ENCODE results near the gene BTBD17.

Gene BTBD17

DNA sequence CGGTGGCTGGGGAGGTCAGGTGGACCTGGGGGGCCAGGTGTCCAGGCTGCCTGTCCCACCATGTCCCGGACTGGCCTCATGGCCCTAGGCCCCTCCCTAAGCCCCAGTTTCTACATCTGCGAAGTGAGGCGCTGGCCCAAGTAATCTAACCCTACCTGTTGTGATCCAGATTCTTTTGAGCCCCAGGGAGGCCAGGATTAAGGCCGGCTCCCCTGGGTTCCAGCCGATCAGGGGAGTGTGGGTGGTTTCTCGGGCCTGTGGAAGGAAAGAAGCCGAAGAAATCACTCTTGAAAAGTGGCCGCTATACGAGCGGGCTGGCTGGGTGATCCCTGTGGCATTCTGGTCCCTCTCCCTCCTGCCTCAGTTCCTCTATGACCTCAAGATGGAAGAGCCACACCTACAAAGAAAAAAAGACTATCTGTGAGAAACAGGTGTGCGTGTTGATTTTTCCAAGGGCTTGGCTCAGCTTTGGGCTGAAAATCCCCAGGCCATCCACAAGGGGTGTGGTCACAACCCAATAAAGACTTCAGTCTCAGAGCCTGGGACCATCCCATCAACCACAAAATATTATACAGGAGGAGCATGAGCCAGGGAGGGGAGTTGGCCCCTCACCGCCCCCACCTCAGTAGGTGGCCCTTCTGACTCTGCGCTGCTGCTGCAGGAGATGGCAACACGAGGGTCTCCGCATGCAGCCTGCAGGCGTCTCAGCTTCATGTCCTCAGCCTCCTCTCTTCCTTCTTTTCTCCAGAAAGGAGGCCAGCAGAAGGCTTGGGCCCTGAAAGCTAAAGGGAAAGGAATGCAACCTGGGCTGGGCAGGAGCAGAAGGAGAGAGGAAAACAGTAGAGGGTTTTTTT is 25.9 kb upstream of the BTBD17 start:
- Histone ChIP-seq H3K9me3 (ENCODE audit: control insufficient read depth, low read length) (no peaks in the 10 kb centered on the region), H3K27ac (ENCODE audit: insufficient read depth, low read depth, low read length, poor library complexity, severe bottlenecking) (no peak overlapping the region), H3K4me3 (ENCODE audit: insufficient read depth, low read depth, low read length) (no peak overlapping the region), H3K4me1 (ENCODE audit: control insufficient read depth, insufficient read depth, low read length) (peaks cover 22% of the 10 kb centered on the region), H3K36me3 (ENCODE audit: control insufficient read depth, insufficient read depth, low read length) (no peaks in the 10 kb centered on the region), H3K27me3 (ENCODE audit: control insufficient read depth, insufficient read depth, low read length, poor library complexity, severe bottlenecking) (no peaks in the 10 kb centered on the region)
- WGBS, 2 experiments, result 62 to 67% methylated on average over 17 of the region's 17 CpGs

- no peak overlapping the region for H3K4me3 ChIP-seq (ENCODE audit: insufficient read depth, low read depth, low read length)
- H3K27ac ChIP-seq (ENCODE audit: insufficient read depth, low read depth, low read length, poor library complexity, severe bottlenecking), result no peak overlapping the region
- WGBS, 2 experiments, result 91 to 93% methylated on average over 8 of the region's 8 CpGs
- no peaks in the 10 kb centered on the region for H3K36me3 ChIP-seq (ENCODE audit: control insufficient read depth, insufficient read depth, low read length)
- no peaks in the 10 kb centered on the region for H3K9me3 ChIP-seq (ENCODE audit: control insufficient read depth, low read length)
- H3K4me1 ChIP-seq (ENCODE audit: control insufficient read depth, insufficient read depth, low read length), result peaks cover 22% of the 10 kb centered on the region
- no peaks in the 10 kb centered on the region for H3K27me3 ChIP-seq (ENCODE audit: control insufficient read depth, insufficient read depth, low read length, poor library complexity, severe bottlenecking)
Measured at GRCh38 chr17:74386386-74386785, 24.7 kb upstream of the BTBD17 start.

GRCh38 chr17:74385201-74385600 is 23.5 kb upstream of the BTBD17 start:
- H3K27ac ChIP-seq (ENCODE audit: insufficient read depth, low read depth, low read length, poor library complexity, severe bottlenecking), result no peak overlapping the region
- H3K36me3 ChIP-seq (ENCODE audit: control insufficient read depth, insufficient read depth, low read length), result no peaks in the 10 kb centered on the region
- H3K9me3 ChIP-seq (ENCODE audit: control insufficient read depth, low read length), result no peaks in the 10 kb centered on the region
- H3K4me3 ChIP-seq (ENCODE audit: insufficient read depth, low read depth, low read length), result no peak overlapping the region
- H3K27me3 ChIP-seq (ENCODE audit: control insufficient read depth, insufficient read depth, low read length, poor library complexity, severe bottlenecking), result no peaks in the 10 kb centered on the region
- peaks cover 26% of the 10 kb centered on the region for H3K4me1 ChIP-seq (ENCODE audit: control insufficient read depth, insufficient read depth, low read length)
- 87 to 97% methylated on average over 3 of the region's 3 CpGs for WGBS, 2 experiments

GRCh38 chr17:74383141-74383540 is 21.5 kb upstream of the BTBD17 start:
- WGBS, 2 experiments, result 90 to 91% methylated on average over 5 of the region's 5 CpGs
- no peak overlapping the region for H3K4me3 ChIP-seq (ENCODE audit: insufficient read depth, low read depth, low read length)
- no peaks in the 10 kb centered on the region for H3K9me3 ChIP-seq (ENCODE audit: control insufficient read depth, low read length)
- H3K36me3 ChIP-seq (ENCODE audit: control insufficient read depth, insufficient read depth, low read length), result no peaks in the 10 kb centered on the region
- no peak overlapping the region for H3K27ac ChIP-seq (ENCODE audit: insufficient read depth, low read depth, low read length, poor library complexity, severe bottlenecking)
- H3K27me3 ChIP-seq (ENCODE audit: control insufficient read depth, insufficient read depth, low read length, poor library complexity, severe bottlenecking), result no peaks in the 10 kb centered on the region
- H3K4me1 ChIP-seq (ENCODE audit: control insufficient read depth, insufficient read depth, low read length), result peaks cover 18% of the 10 kb centered on the region

GRCh38 chr17:74380959-74381808 is 19.5 kb upstream of the BTBD17 start:
- H3K4me3 ChIP-seq (ENCODE audit: insufficient read depth, low read depth, low read length), result no peak overlapping the region
- H3K9me3 ChIP-seq (ENCODE audit: control insufficient read depth, low read length), result no peaks in the 10 kb centered on the region
- WGBS, 2 experiments, result 92 to 95% methylated on average over 15 of the region's 15 CpGs
- H3K27ac ChIP-seq (ENCODE audit: insufficient read depth, low read depth, low read length, poor library complexity, severe bottlenecking), result no peak overlapping the region
- H3K4me1 ChIP-seq (ENCODE audit: control insufficient read depth, insufficient read depth, low read length), result peaks cover 11% of the 10 kb centered on the region
- H3K27me3 ChIP-seq (ENCODE audit: control insufficient read depth, insufficient read depth, low read length, poor library complexity, severe bottlenecking), result no peaks in the 10 kb centered on the region
- no peaks in the 10 kb centered on the region for H3K36me3 ChIP-seq (ENCODE audit: control insufficient read depth, insufficient read depth, low read length)

GRCh38 chr17:74380086-74380958 is 18.7 kb upstream of the BTBD17 start:
- H3K27ac ChIP-seq (ENCODE audit: insufficient read depth, low read depth, low read length, poor library complexity, severe bottlenecking), result no peak overlapping the region
- 72 to 75% methylated on average over 17 of the region's 17 CpGs for WGBS, 2 experiments
- H3K4me1 ChIP-seq (ENCODE audit: control insufficient read depth, insufficient read depth, low read length), result peaks cover 11% of the 10 kb centered on the region
- no peaks in the 10 kb centered on the region for H3K36me3 ChIP-seq (ENCODE audit: control insufficient read depth, insufficient read depth, low read length)
- H3K9me3 ChIP-seq (ENCODE audit: control insufficient read depth, low read length), result no peaks in the 10 kb centered on the region
- no peak overlapping the region for H3K4me3 ChIP-seq (ENCODE audit: insufficient read depth, low read depth, low read length)
- no peaks in the 10 kb centered on the region for H3K27me3 ChIP-seq (ENCODE audit: control insufficient read depth, insufficient read depth, low read length, poor library complexity, severe bottlenecking)

DNA sequence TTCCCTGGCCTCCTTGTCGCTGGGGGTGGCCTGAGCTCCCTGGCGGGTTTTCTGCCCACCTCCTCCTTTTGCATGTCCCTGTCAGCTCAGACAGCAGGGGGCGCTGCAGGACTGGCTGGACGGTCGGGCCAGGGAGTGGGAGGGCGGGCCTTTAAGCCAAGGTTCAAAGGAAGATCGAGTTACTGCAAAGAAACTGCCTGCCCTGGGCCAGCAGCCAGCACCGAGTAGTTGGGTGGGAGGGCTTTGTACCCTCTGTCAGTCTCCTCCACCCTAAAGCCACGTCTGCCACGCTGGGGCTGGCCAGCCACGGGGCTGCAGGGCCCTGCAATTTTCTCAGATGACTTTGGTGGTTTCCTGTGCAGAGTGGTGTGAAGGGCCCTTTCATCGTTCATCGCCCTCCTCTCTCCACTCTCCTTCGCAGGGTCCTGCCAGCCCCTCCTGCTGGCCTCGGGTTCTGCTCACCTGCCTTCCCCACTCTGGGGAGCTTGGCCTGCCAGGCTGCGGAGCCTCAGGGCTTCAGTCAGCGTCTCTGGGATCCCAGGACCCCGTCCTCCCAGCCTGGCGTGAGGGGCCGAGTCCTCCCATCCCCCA is 17.9 kb upstream of the BTBD17 start:
- peak overlapping the region; percentile 6 for H3K4me3 ChIP-seq (ENCODE audit: insufficient read depth, low read depth, low read length)
- WGBS, 2 experiments, result 25 to 26% methylated on average over 20 of the region's 20 CpGs
- no peaks in the 10 kb centered on the region for H3K9me3 ChIP-seq (ENCODE audit: control insufficient read depth, low read length)
- H3K4me1 ChIP-seq (ENCODE audit: control insufficient read depth, insufficient read depth, low read length), result peaks cover 11% of the 10 kb centered on the region
- no peaks in the 10 kb centered on the region for H3K36me3 ChIP-seq (ENCODE audit: control insufficient read depth, insufficient read depth, low read length)
- H3K27ac ChIP-seq (ENCODE audit: insufficient read depth, low read depth, low read length, poor library complexity, severe bottlenecking), result no peak overlapping the region
- no peaks in the 10 kb centered on the region for H3K27me3 ChIP-seq (ENCODE audit: control insufficient read depth, insufficient read depth, low read length, poor library complexity, severe bottlenecking)

- Histone ChIP-seq H3K4me3 (ENCODE audit: insufficient read depth, low read depth, low read length) (no peak overlapping the region), H3K9me3 (ENCODE audit: control insufficient read depth, low read length) (no peaks in the 10 kb centered on the region), H3K27ac (ENCODE audit: insufficient read depth, low read depth, low read length, poor library complexity, severe bottlenecking) (no peak overlapping the region), H3K36me3 (ENCODE audit: control insufficient read depth, insufficient read depth, low read length) (no peaks in the 10 kb centered on the region), H3K27me3 (ENCODE audit: control insufficient read depth, insufficient read depth, low read length, poor library complexity, severe bottlenecking) (no peaks in the 10 kb centered on the region), H3K4me1 (ENCODE audit: control insufficient read depth, insufficient read depth, low read length) (peaks cover 3% of the 10 kb centered on the region)
- WGBS, 2 experiments, result 84 to 88% methylated on average over 3 of the region's 3 CpGs
Measured at GRCh38 chr17:74374858-74375257, 13.2 kb upstream of the BTBD17 start.

DNA sequence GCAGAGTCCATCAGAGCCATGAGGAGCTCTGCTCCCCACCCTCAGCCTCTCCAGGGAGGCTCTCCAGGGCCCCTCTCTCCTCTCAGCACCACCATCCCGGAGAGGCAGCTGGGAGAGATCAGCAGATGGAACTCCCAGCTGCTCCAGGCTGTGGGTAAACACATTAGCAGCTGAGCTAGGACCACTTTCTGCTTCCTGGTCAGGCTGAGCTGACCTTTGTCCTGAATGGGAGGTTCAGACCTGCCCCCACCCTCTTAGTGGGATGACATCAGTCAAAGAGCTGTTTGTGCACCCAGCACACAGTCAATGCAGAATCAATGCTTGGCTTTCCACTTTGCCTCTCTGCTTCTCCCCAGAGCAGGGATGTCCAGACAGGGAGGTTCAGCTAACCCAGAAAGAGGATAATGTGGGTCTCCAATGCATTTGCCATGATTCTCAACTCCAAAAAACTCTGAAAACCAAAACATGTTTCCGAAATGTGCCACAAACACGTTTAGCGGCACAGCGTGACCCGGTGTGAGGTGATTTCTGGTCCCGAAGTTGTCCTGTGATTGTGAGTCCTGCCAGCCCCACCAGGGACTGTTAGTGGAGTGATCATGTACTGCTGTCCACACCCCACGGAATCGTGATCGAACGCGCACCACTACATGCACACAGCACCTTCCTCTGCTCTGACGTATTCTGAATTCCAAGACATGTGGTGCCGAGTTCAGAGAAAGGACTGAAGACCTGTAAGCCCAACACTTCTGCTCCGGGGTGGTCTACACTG is 12.4 kb upstream of the BTBD17 start:
- Histone ChIP-seq H3K27ac (ENCODE audit: insufficient read depth, low read depth, low read length, poor library complexity, severe bottlenecking) (no peak overlapping the region), H3K9me3 (ENCODE audit: control insufficient read depth, low read length) (no peaks in the 10 kb centered on the region), H3K4me1 (ENCODE audit: control insufficient read depth, insufficient read depth, low read length) (peaks cover 2% of the 10 kb centered on the region), H3K4me3 (ENCODE audit: insufficient read depth, low read depth, low read length) (no peak overlapping the region), H3K27me3 (ENCODE audit: control insufficient read depth, insufficient read depth, low read length, poor library complexity, severe bottlenecking) (no peaks in the 10 kb centered on the region), H3K36me3 (ENCODE audit: control insufficient read depth, insufficient read depth, low read length) (no peaks in the 10 kb centered on the region)
- 85 to 87% methylated on average over 15 of the region's 15 CpGs for WGBS, 2 experiments
